Suprapubic skin (tissue), 4 donors: ENCODE results near the gene FARS2. TPM values are rescaled to one million over a fixed set of nuclear protein-coding genes. Genes with fewer than 3 reads are reported as not detected.

Experiments
- DNase-seq, 2 donors: peaks; one replicate each; pipeline ENCODE4 v3.0.0-alpha.2; 2019; ENCODE audit warnings: low spot score in 2 of 2
- H3K27ac ChIP-seq: fragments of 200-600 bp; sonication (generic); one replicate; pipeline ENCODE4 v1.5.1; 2019
- H3K27me3 ChIP-seq: fragments of 200-600 bp; sonication (generic); one replicate; pipeline ENCODE4 v1.5.1; 2019
- H3K36me3 ChIP-seq: fragments of 200-600 bp; sonication (generic); one replicate; pipeline ENCODE4 v1.5.1; 2019
- H3K4me1 ChIP-seq: fragments of 200-600 bp; sonication (generic); one replicate; pipeline ENCODE4 v1.5.1; 2019
- H3K4me3 ChIP-seq: fragments of 200-600 bp; sonication (generic); one replicate; pipeline ENCODE4 v1.5.1; 2019; ENCODE audit warnings: mild to moderate bottlenecking
- H3K9me3 ChIP-seq: fragments of 200-600 bp; sonication (generic); one replicate; pipeline ENCODE4 v1.5.1; 2019
- EP300 ChIP-seq: sonication (generic); formaldehyde crosslinking; IDR thresholded peaks from one replicate; pipeline ENCODE4 v1.6.1; 2017; ENCODE audit warnings: antibody characterized with exemption
- POLR2A ChIP-seq, 2 donors: fragments of 450-650 bp; IDR thresholded peaks; one replicate each; pipeline ENCODE4 v1.6.1; 2017; ENCODE audit warnings: antibody characterized with exemption in 2 of 2, mild to moderate bottlenecking in 2 of 2, moderate library complexity in 2 of 2
- POLR2AphosphoS5 ChIP-seq, 3 donors: sonication (generic); formaldehyde crosslinking; IDR thresholded peaks; one replicate each; pipeline ENCODE4 v1.6.1; 2017; ENCODE audit warnings: antibody characterized with exemption in 3 of 3
- WGBS: methylation state at CpG from one replicate; pipeline ENCODE4 v1.1.5; 2018; 5-methylcytosine and 5-hydroxymethylcytosine counted together
- total RNA-seq, 4 donors: library from RNA; depleted of rRNA; stranded (reverse); fragments of >200 nt; gene quantifications; one replicate each; pipeline ENCODE4 v1.1.0, GENCODE V29; 2016
- TF ChIP-seq, protein P1 (sequence below), 2 donors: fragments of 200-600 bp in 1 of 2; fragments of 450-650 bp in 1 of 2; sonication (generic) in 1 of 2; IDR thresholded peaks; one replicate each; pipeline ENCODE4 v1.5.1; 2016 to 2019; ENCODE audit warnings: antibody characterized with exemption in 2 of 2, mild to moderate bottlenecking in 1 of 2, moderate library complexity in 1 of 2

FARS2 gene
- total RNA-seq, 4 donors from 2014 or later: 15.0 to 22.4 (median 20.1) TPM

GRCh38 chr6:5501837-5502236, 240.5 kb downstream of the FARS2 start:
- no peak for TF ChIP-seq EP300
- no peak for TF ChIP-seq POLR2A (IDR thresholded peaks at IDR 0.05)
- no peak for TF ChIP-seq POLR2AphosphoS5 (IDR thresholded peaks at IDR 0.05)
- TF ChIP-seq, protein P1, sequence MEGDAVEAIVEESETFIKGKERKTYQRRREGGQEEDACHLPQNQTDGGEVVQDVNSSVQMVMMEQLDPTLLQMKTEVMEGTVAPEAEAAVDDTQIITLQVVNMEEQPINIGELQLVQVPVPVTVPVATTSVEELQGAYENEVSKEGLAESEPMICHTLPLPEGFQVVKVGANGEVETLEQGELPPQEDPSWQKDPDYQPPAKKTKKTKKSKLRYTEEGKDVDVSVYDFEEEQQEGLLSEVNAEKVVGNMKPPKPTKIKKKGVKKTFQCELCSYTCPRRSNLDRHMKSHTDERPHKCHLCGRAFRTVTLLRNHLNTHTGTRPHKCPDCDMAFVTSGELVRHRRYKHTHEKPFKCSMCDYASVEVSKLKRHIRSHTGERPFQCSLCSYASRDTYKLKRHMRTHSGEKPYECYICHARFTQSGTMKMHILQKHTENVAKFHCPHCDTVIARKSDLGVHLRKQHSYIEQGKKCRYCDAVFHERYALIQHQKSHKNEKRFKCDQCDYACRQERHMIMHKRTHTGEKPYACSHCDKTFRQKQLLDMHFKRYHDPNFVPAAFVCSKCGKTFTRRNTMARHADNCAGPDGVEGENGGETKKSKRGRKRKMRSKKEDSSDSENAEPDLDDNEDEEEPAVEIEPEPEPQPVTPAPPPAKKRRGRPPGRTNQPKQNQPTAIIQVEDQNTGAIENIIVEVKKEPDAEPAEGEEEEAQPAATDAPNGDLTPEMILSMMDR (IDR thresholded peaks at IDR 0.05): no peak
- WGBS: 95% methylated on average over 3 of the region's 3 CpGs
- Histone ChIP-seq H3K4me1 (peaks cover 20% of the 10 kb centered on the region), H3K9me3 (no peaks in the 10 kb centered on the region), H3K36me3 (no peaks in the 10 kb centered on the region), H3K27ac (no peak overlapping the region), H3K27me3 (no peaks in the 10 kb centered on the region), H3K4me3 (no peak overlapping the region)
- DNase-seq: no peak

DNA sequence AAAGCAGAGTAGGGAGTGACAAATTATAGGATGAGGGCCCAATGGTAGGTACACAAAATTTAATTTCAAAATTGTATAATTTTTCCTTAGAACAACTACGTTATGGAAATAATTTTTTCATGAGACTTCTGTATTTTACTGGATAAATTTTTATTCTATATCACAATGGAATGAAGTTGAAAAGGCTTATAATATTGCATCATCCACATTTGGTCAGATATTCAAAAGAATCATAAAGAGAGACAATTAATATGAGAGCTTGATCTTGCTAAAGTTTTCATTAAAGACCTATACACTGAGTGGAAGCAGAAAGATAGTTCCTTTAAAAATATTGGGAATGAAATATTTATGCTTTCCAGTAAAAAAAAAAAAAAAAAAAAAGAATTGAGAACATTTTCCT, 242.8 kb downstream of the FARS2 start:
- Histone ChIP-seq H3K27ac (no peak overlapping the region), H3K4me3 (no peak overlapping the region), H3K27me3 (no peaks in the 10 kb centered on the region), H3K36me3 (no peaks in the 10 kb centered on the region), H3K9me3 (no peaks in the 10 kb centered on the region), H3K4me1 (peaks cover 13% of the 10 kb centered on the region)
- TF ChIP-seq POLR2A (IDR thresholded peaks at IDR 0.05) (no peak), EP300 (no peak), POLR2AphosphoS5 (IDR thresholded peaks at IDR 0.05) (no peak)
- TF ChIP-seq, protein P1 (IDR thresholded peaks at IDR 0.05): no peak
- no peak for DNase-seq
- 98% methylated on average over 1 of the region's 1 CpG for WGBS

DNA sequence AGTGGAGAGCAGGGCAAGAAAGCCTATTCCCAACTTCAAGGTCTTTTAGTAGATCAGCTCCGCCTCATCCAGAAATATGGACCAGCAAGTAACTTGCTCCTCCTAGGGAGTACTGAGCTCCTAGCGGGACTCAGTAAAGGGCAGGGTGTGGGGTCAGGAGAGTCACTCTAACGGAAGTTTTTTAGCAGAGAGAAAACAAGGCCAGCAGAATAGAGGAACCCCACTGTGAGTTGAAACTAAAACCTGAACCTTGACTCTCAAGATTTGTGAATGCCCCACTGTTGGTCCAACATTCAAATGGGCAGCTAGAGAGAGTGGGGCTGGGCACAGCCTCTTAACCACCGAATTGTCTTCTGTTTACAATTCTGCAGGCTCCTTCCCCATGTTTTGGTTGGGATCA, 244.8 kb downstream of the FARS2 start:
- H3K9me3 ChIP-seq: no peaks in the 10 kb centered on the region
- no peaks in the 10 kb centered on the region for H3K36me3 ChIP-seq
- DNase-seq: no peak
- no peaks in the 10 kb centered on the region for H3K4me1 ChIP-seq
- H3K4me3 ChIP-seq: no peak overlapping the region
- H3K27ac ChIP-seq: no peak overlapping the region
- WGBS: 92% methylated on average over 4 of the region's 4 CpGs
- no peak for TF ChIP-seq POLR2A (IDR thresholded peaks at IDR 0.05)
- TF ChIP-seq EP300: no peak
- TF ChIP-seq POLR2AphosphoS5 (IDR thresholded peaks at IDR 0.05): no peak
- TF ChIP-seq, protein P1 (IDR thresholded peaks at IDR 0.05): no peak
- no peaks in the 10 kb centered on the region for H3K27me3 ChIP-seq

- H3K4me1 ChIP-seq: no peaks in the 10 kb centered on the region
- 96% methylated on average over 4 of the region's 4 CpGs for WGBS
Observed at GRCh38 chr6:5506597-5506996, 245.3 kb downstream of the FARS2 start.

GRCh38 chr6:5507131-5507681, 245.9 kb downstream of the FARS2 start:
- no peaks in the 10 kb centered on the region for H3K9me3 ChIP-seq
- no peaks in the 10 kb centered on the region for H3K36me3 ChIP-seq
- H3K4me3 ChIP-seq: no peak overlapping the region
- H3K4me1 ChIP-seq: no peaks in the 10 kb centered on the region
- no peak for DNase-seq
- 77% methylated on average over 4 of the region's 4 CpGs for WGBS
- no peak for TF ChIP-seq POLR2AphosphoS5 (IDR thresholded peaks at IDR 0.05)
- TF ChIP-seq, protein P1 (IDR thresholded peaks at IDR 0.05): no peak
- TF ChIP-seq POLR2A (IDR thresholded peaks at IDR 0.05): no peak
- no peak for TF ChIP-seq EP300
- no peak overlapping the region for H3K27ac ChIP-seq
- H3K27me3 ChIP-seq: no peaks in the 10 kb centered on the region

More at GRCh38 chr6:5506597-5506996, 245.3 kb downstream of the FARS2 start:
- Histone ChIP-seq H3K4me3 (no peak overlapping the region), H3K27ac (no peak overlapping the region), H3K36me3 (no peaks in the 10 kb centered on the region), H3K27me3 (no peaks in the 10 kb centered on the region), H3K9me3 (no peaks in the 10 kb centered on the region)
- TF ChIP-seq EP300 (no peak), POLR2A (IDR thresholded peaks at IDR 0.05) (no peak), POLR2AphosphoS5 (IDR thresholded peaks at IDR 0.05) (no peak)
- TF ChIP-seq, protein P1 (IDR thresholded peaks at IDR 0.05): no peak
- no peak for DNase-seq
